Endodermal cell (in vitro differentiated cells): Measurements from ENCODE around the gene USP27X. TPM values are rescaled to one million over a fixed set of nuclear protein-coding genes. Genes with fewer than 3 reads are reported as not detected.
A peak's percentile ranks its signal among the peaks of the same experiment; 100 is the strongest.

Experiments used
- DNase-seq: peaks from one replicate; pipeline ENCODE4 v3.0.0-alpha.2; 2017
- H3K27ac ChIP-seq: 2 replicates; pipeline ENCODE4 v1.5.1; 2013; ENCODE audit warnings: mild to moderate bottlenecking, low read depth, low read length, moderate library complexity
- H3K27me3 ChIP-seq: 2 replicates; pipeline ENCODE4 v1.6.1; 2013; ENCODE audit warnings: mild to moderate bottlenecking, low read length, moderate library complexity; ENCODE audit not compliant: insufficient read depth, control insufficient read depth, poor library complexity, severe bottlenecking
- H3K36me3 ChIP-seq: 2 replicates; pipeline ENCODE4 v1.7.0; 2013; ENCODE audit warnings: mild to moderate bottlenecking, low read length, moderate library complexity; ENCODE audit not compliant: control insufficient read depth, insufficient read depth
- H3K4me1 ChIP-seq: one replicate; pipeline ENCODE4 v1.7.0; 2013; ENCODE audit warnings: low read length; ENCODE audit not compliant: control insufficient read depth, insufficient read depth
- H3K4me3 ChIP-seq: 2 replicates; pipeline ENCODE4 v1.5.1; 2013; ENCODE audit warnings: mild to moderate bottlenecking, low read length, moderate library complexity
- H3K9ac ChIP-seq: 2 replicates; pipeline ENCODE4 v1.6.1; 2013; ENCODE audit warnings: mild to moderate bottlenecking, low read length, moderate library complexity; ENCODE audit not compliant: poor library complexity, severe bottlenecking; ENCODE audit errors: extremely low read depth
- H3K9me3 ChIP-seq: 2 replicates; pipeline ENCODE4 v1.6.1; 2013; ENCODE audit warnings: mild to moderate bottlenecking, low read length, moderate library complexity; ENCODE audit not compliant: control insufficient read depth
- H3K27ac Mint-ChIP-seq: 2 replicates; pipeline ENCODE4 v1.8.0; 2020; ENCODE audit warnings: mixed read lengths
- H3K27me3 Mint-ChIP-seq: 2 replicates; pipeline ENCODE4 v1.8.0; 2021; ENCODE audit warnings: mild to moderate bottlenecking, mixed read lengths; ENCODE audit not compliant: insufficient read depth
- H3K36me3 Mint-ChIP-seq: 2 replicates; pipeline ENCODE4 v1.8.0; 2020; ENCODE audit warnings: low read depth, mixed read lengths
- H3K4me1 Mint-ChIP-seq: 2 replicates; pipeline ENCODE4 v1.8.0; 2020; ENCODE audit warnings: mixed read lengths
- H3K4me3 Mint-ChIP-seq: 2 replicates; pipeline ENCODE4 v1.8.0; 2020; ENCODE audit warnings: mild to moderate bottlenecking, moderate library complexity, mixed read lengths
- H3K9me3 Mint-ChIP-seq: 2 replicates; pipeline ENCODE4 v1.8.0; 2020; ENCODE audit warnings: mild to moderate bottlenecking, mixed read lengths
- CTCF ChIP-seq: fragments of 200-600 bp; sonication (generic); conservative IDR thresholded peaks from 2 replicates; pipeline ENCODE4 v1.5.0; 2021; ENCODE audit warnings: antibody characterized with exemption, mild to moderate bottlenecking
- WGBS, 2 experiments: methylation state at CpG; one replicate each; pipeline versions ENCODE4 v1.1.5 to v1.1.7; 2013; ENCODE audit warnings: missing lambda C conversion rate in 2 of 2, mixed read lengths in 1 of 2; ENCODE audit not compliant: insufficient coverage in 1 of 2, insufficient read length in 1 of 2; 5-methylcytosine and 5-hydroxymethylcytosine counted together
- total RNA-seq, 2 donors: library from RNA; stranded (reverse); fragmentation: NEBNext Ultra II Directional in 1 of 2; extraction: Animal tissue kit (Norgen Biotek cat#: 25700) in 1 of 2; gene quantifications; 2 replicates in 1 of 2; 3 replicates in 1 of 2; pipeline ENCODE4 v1.2.1, GENCODE V29; 2021

The USP27X gene
- total RNA-seq, 2 donors from 2014 or later, result 7.1 to 8.2 TPM

- H3K36me3 Mint-ChIP-seq, result peaks cover 5% of the 10 kb centered on the region
- Histone ChIP-seq H3K27ac (no peak overlapping the region), H3K27me3 (no peaks in the 10 kb centered on the region), H3K4me3 (no peak overlapping the region), H3K9ac (no peak overlapping the region), H3K9me3 (no peaks in the 10 kb centered on the region), H3K4me1 (no peaks in the 10 kb centered on the region), H3K36me3 (no peaks in the 10 kb centered on the region)
- H3K27me3 Mint-ChIP-seq, result no peaks in the 10 kb centered on the region
- H3K4me1 Mint-ChIP-seq, result no peaks in the 10 kb centered on the region
- peak; percentile 83 for TF ChIP-seq CTCF
- H3K9me3 Mint-ChIP-seq, result peaks cover 66% of the 10 kb centered on the region
- no peak overlapping the region for H3K4me3 Mint-ChIP-seq
- peak; percentile 88 for DNase-seq
- peak overlapping the region; percentile 62 for H3K27ac Mint-ChIP-seq
- WGBS, 2 experiments, result 53% methylated on average over 7 of the region's 7 CpGs; no CpG with 5 or more reads in 1 of the 2 experiments
Observed at GRCh38 chrX:49884290-49884862, 5.1 kb downstream of the USP27X start.

- H3K36me3 ChIP-seq, result no peaks in the 10 kb centered on the region
- Mint-ChIP-seq H3K36me3 (no peaks in the 10 kb centered on the region), H3K27me3 (peaks cover 3% of the 10 kb centered on the region), H3K4me3 (no peak overlapping the region), H3K27ac (no peak overlapping the region), H3K4me1 (no peaks in the 10 kb centered on the region), H3K9me3 (peaks cover 46% of the 10 kb centered on the region)
- no peaks in the 10 kb centered on the region for H3K27me3 ChIP-seq
- no peaks in the 10 kb centered on the region for H3K4me1 ChIP-seq
- H3K27ac ChIP-seq, result no peak overlapping the region
- no peak for TF ChIP-seq CTCF
- no peak overlapping the region for H3K4me3 ChIP-seq
- H3K9ac ChIP-seq, result no peak overlapping the region
- H3K9me3 ChIP-seq, result no peaks in the 10 kb centered on the region
- WGBS, 2 experiments, result 93 to 100% methylated on average over 2 to 3 of the region's 4 CpGs
- no peak for DNase-seq
Observed at GRCh38 chrX:49892542-49892941, 13.3 kb downstream of the USP27X start.

- no peak for TF ChIP-seq CTCF
- WGBS, 2 experiments, result 100% methylated on average over 1 of the region's 4 CpGs; no CpG with 5 or more reads in 1 of the 2 experiments
- no peak overlapping the region for H3K4me3 Mint-ChIP-seq
Observed at GRCh38 chrX:49896951-49897350, 17.7 kb downstream of the USP27X start.

More at GRCh38 chrX:49896951-49897350, 17.7 kb downstream of the USP27X start:
- Histone ChIP-seq H3K9ac (no peak overlapping the region), H3K36me3 (no peaks in the 10 kb centered on the region), H3K9me3 (peaks cover 7% of the 10 kb centered on the region), H3K4me3 (no peak overlapping the region), H3K27ac (no peak overlapping the region), H3K4me1 (no peaks in the 10 kb centered on the region), H3K27me3 (no peaks in the 10 kb centered on the region)
- Mint-ChIP-seq H3K4me1 (no peaks in the 10 kb centered on the region), H3K27me3 (peaks cover 15% of the 10 kb centered on the region), H3K9me3 (peaks cover 49% of the 10 kb centered on the region), H3K27ac (no peak overlapping the region), H3K36me3 (peaks cover 2% of the 10 kb centered on the region)
- DNase-seq, result no peak
